Colonic mucosa (tissue), 4 donors: Measurements from ENCODE around the gene CDH9. TPM values are rescaled to one million over a fixed set of nuclear protein-coding genes. Genes with fewer than 3 reads are reported as not detected.

Experiments used
- DNase-seq: peaks from one replicate; pipeline ENCODE4 v3.0.0-alpha.2; 2020
- H3K27ac ChIP-seq: fragments of 200-600 bp; one replicate; pipeline ENCODE4 v1.8.0; 2021
- H3K27me3 ChIP-seq: fragments of 200-600 bp; one replicate; pipeline ENCODE4 v1.8.0; 2021
- H3K36me3 ChIP-seq: fragments of 200-600 bp; one replicate; pipeline ENCODE4 v1.8.0; 2021
- H3K4me1 ChIP-seq: fragments of 200-600 bp; one replicate; pipeline ENCODE4 v1.8.0; 2021; ENCODE audit warnings: mild to moderate bottlenecking
- H3K4me3 ChIP-seq: fragments of 200-600 bp; one replicate; pipeline ENCODE4 v1.8.0; 2021
- H3K9ac ChIP-seq, 2 donors: one replicate each; pipeline ENCODE4 v1.7.0; 2013; ENCODE audit warnings: control low read depth in 2 of 2, low read depth in 2 of 2, low read length in 2 of 2
- H3K9me3 ChIP-seq: fragments of 200-600 bp; one replicate; pipeline ENCODE4 v1.8.0; 2021
- intact Hi-C: fragments of 100-400 bp; cut with DNase I; formaldehyde crosslinking; loops from one replicate; pipeline ENCODE4 v1.14.1; 2022
- total RNA-seq, 2 donors: library from RNA; stranded (reverse); fragmentation: NEBNext Ultra II Directional in 1 of 2; extraction: Animal tissue kit (Norgen Biotek cat#: 25700) in 1 of 2; gene quantifications; one replicate each; pipeline ENCODE4 v1.2.1, GENCODE V29; 2021
- TF ChIP-seq, protein P1 (sequence below): fragments of 200-600 bp; IDR thresholded peaks from one replicate; pipeline ENCODE4 v1.8.0; 2022; ENCODE audit warnings: antibody characterized with exemption, mild to moderate bottlenecking
- donor health status: healthy.
- donor health status: DM: no; HTN: no; CAD: no.
- donor health status: DM: no; HTN: no; CAD: no.

Gene CDH9
- total RNA-seq, 2 donors from 2014 or later = not detected

DNA sequence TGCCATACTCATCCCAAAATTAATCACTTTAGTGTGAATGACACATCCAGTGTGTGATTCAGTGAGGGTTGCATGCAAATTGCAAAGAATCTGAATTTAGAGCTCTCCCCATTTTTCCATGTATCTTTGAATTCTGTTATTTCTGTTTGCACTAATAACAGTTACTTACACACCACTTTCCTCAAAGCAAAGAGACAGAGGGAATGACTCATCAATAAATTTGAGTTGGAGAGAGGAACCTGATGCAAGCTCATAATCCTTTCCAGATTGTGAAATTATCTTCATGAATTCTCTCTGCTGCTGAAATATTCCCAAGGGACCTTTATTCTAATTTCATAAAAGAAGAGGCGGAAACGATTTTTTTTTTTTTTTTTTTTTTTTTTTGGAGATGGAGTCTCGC lies 204.8 kb downstream of the CDH9 start:
- H3K27ac ChIP-seq = no peak overlapping the region
- intact Hi-C loops = no loop called here
- no peaks in the 10 kb centered on the region for H3K4me1 ChIP-seq
- H3K4me3 ChIP-seq = no peak overlapping the region
- no peaks in the 10 kb centered on the region for H3K36me3 ChIP-seq
- no peak for DNase-seq
- TF ChIP-seq, protein P1, sequence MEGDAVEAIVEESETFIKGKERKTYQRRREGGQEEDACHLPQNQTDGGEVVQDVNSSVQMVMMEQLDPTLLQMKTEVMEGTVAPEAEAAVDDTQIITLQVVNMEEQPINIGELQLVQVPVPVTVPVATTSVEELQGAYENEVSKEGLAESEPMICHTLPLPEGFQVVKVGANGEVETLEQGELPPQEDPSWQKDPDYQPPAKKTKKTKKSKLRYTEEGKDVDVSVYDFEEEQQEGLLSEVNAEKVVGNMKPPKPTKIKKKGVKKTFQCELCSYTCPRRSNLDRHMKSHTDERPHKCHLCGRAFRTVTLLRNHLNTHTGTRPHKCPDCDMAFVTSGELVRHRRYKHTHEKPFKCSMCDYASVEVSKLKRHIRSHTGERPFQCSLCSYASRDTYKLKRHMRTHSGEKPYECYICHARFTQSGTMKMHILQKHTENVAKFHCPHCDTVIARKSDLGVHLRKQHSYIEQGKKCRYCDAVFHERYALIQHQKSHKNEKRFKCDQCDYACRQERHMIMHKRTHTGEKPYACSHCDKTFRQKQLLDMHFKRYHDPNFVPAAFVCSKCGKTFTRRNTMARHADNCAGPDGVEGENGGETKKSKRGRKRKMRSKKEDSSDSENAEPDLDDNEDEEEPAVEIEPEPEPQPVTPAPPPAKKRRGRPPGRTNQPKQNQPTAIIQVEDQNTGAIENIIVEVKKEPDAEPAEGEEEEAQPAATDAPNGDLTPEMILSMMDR = no peak
- no peaks in the 10 kb centered on the region for H3K9me3 ChIP-seq
- no peak overlapping the region for H3K9ac ChIP-seq
- H3K27me3 ChIP-seq = no peaks in the 10 kb centered on the region
